Activated CD4-positive, alpha-beta T cell treated with anti-CD3 and anti-CD28 coated beads for 24 hours (primary cell): ENCODE data around the gene C6orf47.

Experiments used
- DNase-seq, 2 donors: peaks; one replicate each; pipeline ENCODE4 v3.0.0-alpha.2; 2020; ENCODE audit warnings: low read depth in 2 of 2

Gene C6orf47

DNA sequence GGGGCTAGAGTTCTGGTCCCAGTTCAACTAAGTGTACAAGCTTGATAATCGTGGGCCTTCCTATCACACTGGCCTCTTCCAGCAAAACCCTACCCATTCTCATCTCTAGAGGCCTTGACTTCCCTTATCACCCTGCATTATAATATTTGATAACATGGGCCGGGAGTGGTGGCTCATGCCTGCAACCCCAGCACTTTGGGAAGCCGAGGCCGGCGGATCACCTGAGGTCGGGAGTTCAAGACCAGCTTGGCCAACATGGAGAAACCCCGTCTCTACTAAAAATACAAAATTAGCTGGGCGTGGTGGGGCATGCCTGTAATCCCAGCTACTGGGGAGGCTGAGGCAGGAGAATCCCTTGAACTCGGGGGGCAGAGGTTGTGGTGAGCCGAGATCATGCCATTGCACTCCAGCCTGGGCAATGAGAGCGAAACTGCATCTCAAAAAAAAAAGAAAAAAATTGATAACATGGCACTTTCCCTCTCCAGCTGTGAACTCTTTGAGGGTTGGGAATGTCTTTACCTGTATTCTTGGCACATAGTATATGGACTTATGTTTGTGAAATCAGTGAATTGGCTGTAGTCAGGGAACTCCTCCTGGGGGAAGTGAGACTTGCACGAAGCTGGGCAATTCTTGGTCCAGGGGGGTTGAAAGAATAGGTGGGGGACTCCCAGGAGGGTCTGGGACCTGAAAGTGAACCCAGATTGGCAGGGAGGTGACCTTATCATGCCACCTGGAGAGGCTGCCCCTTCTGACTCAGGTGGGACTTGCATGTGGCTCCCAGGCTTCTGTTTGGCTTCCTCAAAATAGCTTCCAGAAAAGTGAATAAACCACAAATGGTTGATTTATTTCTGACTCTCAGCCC lies 915 bp upstream of the C6orf47 start:
- DNase-seq = no peak

- DNase-seq = peak in 1 of 2 donors; percentile 28
These were observed 763 bp downstream of the C6orf47 start for GRCh38 chr6:31659649-31660380.

GRCh38 chr6:31658983-31659648 lies 1.5 kb downstream of the C6orf47 start:
- DNase-seq = no peak

- no peak for DNase-seq
These were observed 2.4 kb downstream of the C6orf47 start for GRCh38 chr6:31658158-31658688.

DNA sequence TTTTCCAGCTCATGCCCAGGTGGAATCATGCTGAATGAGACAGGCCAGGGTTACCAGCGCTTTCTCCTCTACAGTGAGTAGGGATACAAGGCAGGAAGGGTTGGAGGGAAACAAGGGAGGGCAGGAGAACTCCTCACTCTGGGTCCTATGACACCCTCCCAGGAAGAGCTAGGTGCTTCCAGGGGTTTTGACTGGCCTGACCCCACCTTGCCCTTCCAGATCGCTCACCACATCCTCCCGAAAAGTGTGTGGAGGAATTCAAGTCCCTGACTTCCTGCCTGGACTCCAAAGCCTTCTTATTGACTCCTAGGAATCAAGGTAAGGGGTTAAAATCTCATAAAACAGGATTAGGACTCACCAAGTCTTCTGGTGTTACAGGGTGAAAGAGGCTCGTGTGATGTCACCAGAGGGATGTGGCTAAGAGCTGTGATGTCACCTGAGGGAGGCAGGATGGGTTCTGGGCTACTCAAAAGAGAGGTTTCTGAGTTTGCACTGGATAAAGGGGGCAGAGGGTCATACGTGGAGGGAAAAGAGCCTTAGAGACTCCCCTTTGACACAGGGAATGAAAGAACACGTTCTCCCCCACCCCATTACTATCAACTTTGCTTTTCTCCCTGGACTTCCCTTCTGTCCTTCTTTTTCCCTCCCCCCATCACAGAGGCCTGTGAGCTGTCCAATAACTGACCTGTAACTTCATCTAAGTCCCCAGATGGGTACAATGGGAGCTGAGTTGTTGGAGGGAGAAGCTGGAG lies 3.0 kb downstream of the C6orf47 start:
- no peak for DNase-seq

DNA sequence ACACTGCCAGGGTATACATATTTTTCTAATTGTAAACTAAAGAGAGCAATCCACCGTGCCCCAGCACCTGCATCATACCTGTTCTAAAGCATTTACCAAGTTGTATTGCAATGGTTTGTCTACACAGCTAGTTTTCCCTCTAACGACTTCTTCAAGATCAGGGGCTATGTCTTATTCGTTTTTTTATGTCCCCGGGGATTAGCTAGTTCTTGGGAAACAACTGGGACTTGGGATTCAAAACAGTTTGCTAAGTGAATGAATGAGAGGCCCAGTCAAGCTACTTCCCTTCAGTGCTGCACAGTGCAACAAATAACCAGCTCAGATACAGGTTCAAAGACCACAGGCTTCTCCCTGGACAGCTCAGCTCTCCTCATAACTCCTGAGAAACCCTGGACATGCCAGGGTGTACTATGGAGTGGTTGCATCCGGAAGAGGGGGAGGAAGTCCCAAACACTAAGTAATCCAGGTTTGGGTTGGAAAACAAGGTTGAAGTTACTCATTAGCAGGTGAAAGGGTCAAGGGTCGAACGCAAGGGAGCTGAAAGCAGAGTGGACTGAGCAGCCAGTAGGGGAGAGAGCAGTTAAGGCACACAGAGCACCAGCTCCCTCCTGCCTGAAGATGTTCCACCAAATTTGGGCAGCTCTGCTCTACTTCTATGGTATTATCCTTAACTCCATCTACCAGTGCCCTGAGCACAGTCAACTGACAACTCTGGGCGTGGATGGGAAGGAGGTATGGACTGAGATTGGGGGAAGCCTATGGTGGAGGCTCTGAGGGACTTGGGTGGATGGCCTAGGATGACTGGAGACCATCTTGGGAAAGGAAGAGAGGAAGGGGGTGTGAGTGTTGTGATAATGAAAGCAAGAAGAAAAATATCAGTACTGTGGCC lies 5.0 kb downstream of the C6orf47 start, which contains the start of gene APOM:
Gene APOM (plus strand): TSS at position 546 of the 889 bp plus-strand sequence. CDS start 73 bp downstream, at position 619.
- DNase-seq = no peak

- no peak for DNase-seq
These were observed 5.8 kb downstream of the C6orf47 start for GRCh38 chr6:31654574-31655348.

DNA sequence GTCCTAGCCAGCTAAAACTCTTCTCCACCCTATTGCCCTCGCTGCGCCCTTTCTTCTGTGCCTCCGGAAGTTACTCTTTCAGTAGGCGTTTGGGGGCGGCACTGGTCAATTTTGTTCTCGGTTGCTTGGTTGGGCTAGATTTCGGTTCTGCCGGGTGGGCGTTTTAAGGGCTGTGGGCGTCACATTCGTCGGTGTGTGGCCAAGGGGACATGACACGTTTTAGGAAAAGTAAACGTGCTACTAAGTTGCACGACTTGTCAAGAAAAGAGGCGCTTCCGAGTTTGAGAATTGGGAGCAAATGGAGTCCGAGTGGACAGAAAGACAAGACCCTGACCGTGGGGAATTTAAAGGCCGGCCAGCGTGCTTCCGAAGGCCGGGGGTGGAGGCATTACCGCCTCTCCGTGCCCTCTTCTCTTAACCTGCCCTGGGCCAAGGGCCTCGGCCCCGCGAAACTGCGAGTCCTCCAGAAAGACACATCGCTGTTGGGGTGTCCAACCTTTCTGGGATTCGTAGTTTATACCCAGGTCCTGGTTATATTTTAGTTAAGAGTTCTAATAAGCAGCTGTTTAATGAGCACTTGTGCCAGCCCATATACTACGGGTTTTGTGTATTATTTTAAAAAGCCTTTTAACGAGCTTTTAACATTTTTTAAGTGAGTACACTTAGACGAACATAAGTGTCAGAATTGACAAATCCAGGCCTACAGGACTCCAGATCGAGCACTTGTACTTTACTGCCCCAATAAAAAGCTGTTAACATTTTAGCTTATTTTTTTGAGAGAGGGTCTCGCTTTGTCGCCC lies 7.5 kb downstream of the C6orf47 start:
- peak; percentile 78 for DNase-seq

GRCh38 chr6:31651602-31652191 lies 8.9 kb downstream of the C6orf47 start:
- DNase-seq = peak in 1 of 2 donors; percentile 53

DNA sequence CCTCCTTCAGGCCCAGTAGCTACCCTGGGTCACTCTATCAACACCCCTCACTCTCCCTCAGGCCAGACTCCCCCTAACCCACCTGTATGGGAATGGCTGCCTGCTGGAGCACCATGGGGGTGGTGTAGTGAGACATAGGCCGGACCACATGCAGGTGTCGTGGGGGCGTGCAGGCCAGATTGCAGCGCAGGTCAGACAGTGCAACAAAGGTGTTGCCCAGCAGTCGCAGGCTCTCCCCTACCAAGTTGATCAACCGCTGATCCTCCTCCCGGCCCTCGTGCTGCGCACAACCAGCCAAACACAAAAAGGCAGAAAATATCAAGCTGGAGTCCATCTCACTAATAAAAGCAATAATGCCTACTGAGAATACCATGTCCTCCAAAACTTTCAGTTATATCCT lies 15.3 kb downstream of the C6orf47 start:
- no peak for DNase-seq

DNA sequence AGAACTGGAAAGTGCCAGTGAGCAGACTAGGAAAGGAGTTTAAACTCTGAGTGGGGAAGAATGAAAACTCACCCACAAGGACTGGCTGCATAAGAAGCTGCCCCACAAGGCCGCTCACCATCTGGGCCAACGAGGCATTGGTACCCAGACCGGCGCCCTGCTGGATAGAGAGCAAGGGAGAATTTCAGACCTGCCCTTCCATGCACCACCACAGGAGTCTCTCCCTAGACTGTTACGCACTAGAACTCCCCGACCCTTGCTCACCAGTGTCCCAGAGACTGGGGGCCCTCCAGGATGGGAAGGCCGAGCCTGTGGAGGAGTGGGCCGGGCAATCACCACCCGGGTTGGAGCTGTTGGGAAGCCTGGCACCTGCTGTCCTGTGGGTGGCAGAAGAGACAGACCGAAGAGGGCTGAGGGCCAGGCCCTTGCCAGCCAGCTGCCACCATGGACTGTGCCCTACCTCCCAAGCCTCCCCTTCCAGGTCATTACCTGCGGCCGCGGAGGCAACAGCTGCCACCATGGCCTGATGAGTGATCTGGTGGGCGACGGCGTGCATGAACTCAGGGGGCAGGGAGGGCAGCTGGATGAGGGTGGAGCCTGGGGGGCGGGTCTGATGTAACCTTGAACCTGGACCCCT lies 16.6 kb downstream of the C6orf47 start:
- no peak for DNase-seq

DNA sequence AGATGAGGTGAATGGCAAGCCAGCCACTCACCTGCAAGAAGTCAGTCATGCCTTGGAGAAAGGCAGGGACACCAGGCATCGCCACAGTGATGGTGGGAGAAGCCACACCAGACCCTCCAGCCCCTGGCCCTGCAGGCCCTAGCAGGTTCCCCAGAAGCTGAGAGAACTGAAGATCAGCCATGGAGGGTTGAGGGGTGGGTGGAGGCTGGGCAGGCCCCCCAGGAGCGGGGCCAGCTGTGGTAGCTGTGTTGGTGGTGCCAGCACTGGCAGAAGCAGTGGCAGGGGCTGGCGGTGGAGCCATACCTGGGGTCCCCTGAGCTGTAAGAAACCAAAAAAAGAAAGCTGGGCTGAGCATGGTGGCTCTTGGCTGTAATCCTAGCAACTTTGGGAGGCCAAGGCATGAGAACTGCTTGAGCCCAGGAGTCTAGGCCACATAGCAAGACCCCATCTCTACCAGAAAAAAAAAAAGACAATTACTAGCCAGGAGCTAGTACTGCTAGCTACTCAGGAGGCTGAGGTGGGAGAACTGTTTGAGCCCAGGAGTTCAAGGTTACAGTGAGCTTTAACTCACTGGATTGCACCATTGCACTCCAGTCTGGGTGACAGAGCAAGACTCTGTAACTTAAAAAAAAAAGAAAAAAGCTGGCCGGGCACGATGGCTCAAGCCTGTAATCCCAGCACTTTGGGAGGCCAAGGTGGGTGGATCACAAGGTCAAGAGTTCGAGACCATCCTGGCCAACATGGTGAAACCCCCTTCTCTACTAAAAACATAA lies 17.6 kb downstream of the C6orf47 start:
- DNase-seq = no peak

GRCh38 chr6:31641370-31641769 lies 19.2 kb downstream of the C6orf47 start:
- no peak for DNase-seq

GRCh38 chr6:31640612-31641011 lies 20.0 kb downstream of the C6orf47 start:
- DNase-seq = no peak

GRCh38 chr6:31639449-31639861 lies 21.1 kb downstream of the C6orf47 start:
- DNase-seq = no peak

DNA sequence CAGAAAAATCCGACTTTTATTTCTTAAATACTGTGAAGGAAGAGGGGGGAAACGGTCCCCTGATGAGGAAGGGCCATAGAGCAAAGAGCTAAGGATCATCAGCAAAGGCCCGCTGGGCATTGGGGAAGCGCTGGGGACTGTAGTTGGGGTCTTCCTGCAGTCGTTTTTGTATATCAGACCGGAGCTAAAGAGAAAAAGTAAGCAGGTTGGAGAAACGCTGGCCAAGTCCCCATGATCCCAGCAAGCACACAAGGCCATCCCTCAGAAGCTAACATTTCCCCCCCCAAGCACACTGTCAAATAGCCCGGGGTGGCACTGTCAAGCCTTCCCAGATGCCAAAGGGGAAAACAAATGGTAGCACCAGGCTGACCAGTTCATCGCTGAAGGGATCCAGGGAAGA lies 21.5 kb downstream of the C6orf47 start:
- no peak for DNase-seq
